RWPE2 (cell line): Measurements from ENCODE around the gene FHOD3.

Experiments used
- ATAC-seq: fragments of 200-7000 bp; cut with Tn5 transposase; 3 replicates; pipeline ENCODE4 v1.9.1; 2021; ENCODE audit warnings: low read depth
- DNase-seq: peaks from one replicate; pipeline ENCODE4 v3.0.0-alpha.2; 2020; ENCODE audit warnings: low spot score
- H3K27ac ChIP-seq: fragments of 450-650 bp; 2 replicates; pipeline ENCODE4 v1.5.1; 2017; ENCODE audit warnings: mild to moderate bottlenecking; ENCODE audit not compliant: poor library complexity, severe bottlenecking
- H3K27me3 ChIP-seq: fragments of 250-450 bp; sonication (Bioruptor Pico); 2 replicates; pipeline ENCODE4 v1.5.1; 2021; ENCODE audit warnings: mild to moderate bottlenecking, moderate library complexity; ENCODE audit not compliant: insufficient read depth, poor library complexity, severe bottlenecking
- H3K36me3 ChIP-seq: fragments of 250-450 bp; sonication (Bioruptor Pico); 2 replicates; pipeline ENCODE4 v1.5.1; 2020; ENCODE audit warnings: low read depth, mild to moderate bottlenecking, moderate library complexity
- H3K4me1 ChIP-seq: fragments of 250-450 bp; sonication (Bioruptor Pico); 2 replicates; pipeline ENCODE4 v1.5.1; 2021; ENCODE audit warnings: mild to moderate bottlenecking, moderate library complexity; ENCODE audit not compliant: insufficient read depth, poor library complexity, severe bottlenecking
- H3K4me3 ChIP-seq: fragments of 250-450 bp; sonication (Bioruptor Pico); 2 replicates; pipeline ENCODE4 v1.5.1; 2021; ENCODE audit warnings: mild to moderate bottlenecking, moderate library complexity; ENCODE audit not compliant: severe bottlenecking
- H3K9me3 ChIP-seq: fragments of 250-450 bp; sonication (Bioruptor Pico); 2 replicates; pipeline ENCODE4 v1.5.1; 2021; ENCODE audit warnings: mild to moderate bottlenecking, moderate library complexity; ENCODE audit not compliant: severe bottlenecking
- TF ChIP-seq, protein P1 (sequence below): fragments of 450-650 bp; IDR thresholded peaks from one replicate; pipeline ENCODE4 v1.5.1; 2017; ENCODE audit warnings: mild to moderate bottlenecking, moderate library complexity; ENCODE audit not compliant: poor library complexity, severe bottlenecking

Gene FHOD3

DNA sequence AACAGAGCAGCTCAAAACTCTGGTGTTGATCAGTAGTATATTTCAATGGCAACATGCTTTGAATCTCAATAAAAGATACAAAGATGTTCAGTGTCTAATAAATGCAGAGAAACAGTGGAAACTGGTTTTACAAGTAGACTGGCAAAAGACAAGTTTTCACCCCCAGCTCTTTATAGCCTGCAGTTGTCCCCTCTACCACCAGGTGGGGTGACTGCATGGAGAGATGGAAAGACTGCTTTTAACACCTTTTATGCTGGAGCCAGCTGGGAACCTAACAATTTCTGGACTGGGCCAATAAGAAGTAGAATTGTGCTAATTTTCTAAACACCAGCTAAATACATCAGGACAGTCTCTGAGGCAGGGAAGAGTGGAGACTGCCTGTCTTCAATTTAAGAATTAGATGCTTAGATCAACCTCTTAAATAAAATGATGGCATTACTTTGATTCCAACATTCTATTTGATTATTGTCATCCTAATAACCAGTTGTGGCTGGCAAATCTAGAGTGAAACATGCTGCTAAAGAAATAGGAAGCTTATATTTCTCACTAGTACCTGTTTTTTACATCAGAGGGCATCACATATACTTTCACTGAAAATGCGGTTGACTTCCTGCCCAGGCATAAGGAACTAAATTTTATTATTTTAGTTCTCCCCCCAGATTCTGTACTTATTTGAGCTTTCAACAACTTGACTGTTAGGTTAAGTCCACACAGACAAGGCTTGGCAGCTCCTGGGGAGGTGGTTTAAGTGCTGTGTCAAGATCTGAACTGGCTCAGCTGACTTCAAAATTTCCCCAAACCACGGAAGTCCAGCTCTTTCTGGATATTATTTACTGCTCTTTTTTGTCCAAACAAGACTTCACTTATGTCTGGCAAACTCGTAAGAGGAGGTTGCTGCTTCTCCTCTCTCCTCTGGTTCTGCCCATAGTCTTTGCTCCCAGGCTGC lies 390.8 kb downstream of the FHOD3 start:
- no peaks in the 10 kb centered on the region; the same call in 1 of the 2 replicates for H3K36me3 ChIP-seq
- no peak overlapping the region for H3K27ac ChIP-seq
- TF ChIP-seq, protein P1, sequence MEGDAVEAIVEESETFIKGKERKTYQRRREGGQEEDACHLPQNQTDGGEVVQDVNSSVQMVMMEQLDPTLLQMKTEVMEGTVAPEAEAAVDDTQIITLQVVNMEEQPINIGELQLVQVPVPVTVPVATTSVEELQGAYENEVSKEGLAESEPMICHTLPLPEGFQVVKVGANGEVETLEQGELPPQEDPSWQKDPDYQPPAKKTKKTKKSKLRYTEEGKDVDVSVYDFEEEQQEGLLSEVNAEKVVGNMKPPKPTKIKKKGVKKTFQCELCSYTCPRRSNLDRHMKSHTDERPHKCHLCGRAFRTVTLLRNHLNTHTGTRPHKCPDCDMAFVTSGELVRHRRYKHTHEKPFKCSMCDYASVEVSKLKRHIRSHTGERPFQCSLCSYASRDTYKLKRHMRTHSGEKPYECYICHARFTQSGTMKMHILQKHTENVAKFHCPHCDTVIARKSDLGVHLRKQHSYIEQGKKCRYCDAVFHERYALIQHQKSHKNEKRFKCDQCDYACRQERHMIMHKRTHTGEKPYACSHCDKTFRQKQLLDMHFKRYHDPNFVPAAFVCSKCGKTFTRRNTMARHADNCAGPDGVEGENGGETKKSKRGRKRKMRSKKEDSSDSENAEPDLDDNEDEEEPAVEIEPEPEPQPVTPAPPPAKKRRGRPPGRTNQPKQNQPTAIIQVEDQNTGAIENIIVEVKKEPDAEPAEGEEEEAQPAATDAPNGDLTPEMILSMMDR: peak; percentile 94
- no peaks in the 10 kb centered on the region for H3K9me3 ChIP-seq
- ATAC-seq (peak; percentile 67), DNase-seq (no peak)
- H3K4me3 ChIP-seq: no peak overlapping the region
- no peaks in the 10 kb centered on the region for H3K27me3 ChIP-seq
- H3K4me1 ChIP-seq: no peaks in the 10 kb centered on the region

GRCh38 chr18:36692371-36692770 lies 394.9 kb downstream of the FHOD3 start:
- Histone ChIP-seq H3K4me1 (peaks cover 4% of the 10 kb centered on the region), H3K36me3 (no peaks in the 10 kb centered on the region), H3K4me3 (no peak overlapping the region), H3K27ac (no peak overlapping the region), H3K27me3 (no peaks in the 10 kb centered on the region), H3K9me3 (no peaks in the 10 kb centered on the region)
- DNase-seq (no peak), ATAC-seq (no peak)
- TF ChIP-seq, protein P1: no peak

DNA sequence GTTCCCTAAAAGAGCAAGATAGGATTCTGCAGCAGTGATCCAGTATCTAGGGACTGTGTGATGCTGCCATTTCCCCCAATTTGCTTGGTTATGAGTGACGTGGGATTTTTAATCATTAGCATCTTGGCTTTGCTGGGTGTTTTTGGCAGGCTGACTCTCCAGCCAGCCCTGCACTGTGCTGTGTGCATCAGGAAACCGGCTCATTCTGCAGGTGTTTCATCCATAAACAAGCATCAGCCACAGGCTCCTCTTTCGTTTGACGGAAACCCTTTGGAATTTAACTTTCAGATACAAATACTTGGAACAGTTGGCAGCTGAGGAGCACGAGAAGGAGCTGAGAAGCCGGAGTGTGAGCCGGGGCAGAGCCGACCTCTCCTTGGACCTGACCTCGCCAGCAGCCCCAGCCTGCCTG lies 395.4 kb downstream of the FHOD3 start:
- no peak overlapping the region for H3K27ac ChIP-seq
- H3K27me3 ChIP-seq: no peaks in the 10 kb centered on the region
- peaks cover 8% of the 10 kb centered on the region for H3K4me1 ChIP-seq
- H3K9me3 ChIP-seq: no peaks in the 10 kb centered on the region
- no peak overlapping the region for H3K4me3 ChIP-seq
- DNase-seq (no peak), ATAC-seq (no peak)
- TF ChIP-seq, protein P1: no peak
- no peaks in the 10 kb centered on the region for H3K36me3 ChIP-seq

- TF ChIP-seq, protein P1: no peak
- Histone ChIP-seq H3K9me3 (no peaks in the 10 kb centered on the region), H3K36me3 (no peaks in the 10 kb centered on the region), H3K27me3 (no peaks in the 10 kb centered on the region), H3K4me1 (peaks cover 13% of the 10 kb centered on the region), H3K4me3 (no peak overlapping the region), H3K27ac (no peak overlapping the region)
- DNase-seq (no peak), ATAC-seq (no peak)
These were observed 396.6 kb downstream of the FHOD3 start for GRCh38 chr18:36693931-36694620.

- ATAC-seq (no peak), DNase-seq (no peak)
- H3K27ac ChIP-seq: no peak overlapping the region
- H3K4me1 ChIP-seq: peaks cover 13% of the 10 kb centered on the region
- TF ChIP-seq, protein P1: no peak
- H3K9me3 ChIP-seq: no peaks in the 10 kb centered on the region
- no peaks in the 10 kb centered on the region for H3K36me3 ChIP-seq
- H3K27me3 ChIP-seq: no peaks in the 10 kb centered on the region
- H3K4me3 ChIP-seq: no peak overlapping the region
These were observed 398.3 kb downstream of the FHOD3 start for GRCh38 chr18:36695806-36696205.
